ENCODE data around the gene ZNF600.
"Not testable (repeated sequence)": the region's sequence is repeated elsewhere in the genome, so short reads cannot be mapped to it uniquely, and the experiment has no call there.

Gene ZNF600

DNA sequence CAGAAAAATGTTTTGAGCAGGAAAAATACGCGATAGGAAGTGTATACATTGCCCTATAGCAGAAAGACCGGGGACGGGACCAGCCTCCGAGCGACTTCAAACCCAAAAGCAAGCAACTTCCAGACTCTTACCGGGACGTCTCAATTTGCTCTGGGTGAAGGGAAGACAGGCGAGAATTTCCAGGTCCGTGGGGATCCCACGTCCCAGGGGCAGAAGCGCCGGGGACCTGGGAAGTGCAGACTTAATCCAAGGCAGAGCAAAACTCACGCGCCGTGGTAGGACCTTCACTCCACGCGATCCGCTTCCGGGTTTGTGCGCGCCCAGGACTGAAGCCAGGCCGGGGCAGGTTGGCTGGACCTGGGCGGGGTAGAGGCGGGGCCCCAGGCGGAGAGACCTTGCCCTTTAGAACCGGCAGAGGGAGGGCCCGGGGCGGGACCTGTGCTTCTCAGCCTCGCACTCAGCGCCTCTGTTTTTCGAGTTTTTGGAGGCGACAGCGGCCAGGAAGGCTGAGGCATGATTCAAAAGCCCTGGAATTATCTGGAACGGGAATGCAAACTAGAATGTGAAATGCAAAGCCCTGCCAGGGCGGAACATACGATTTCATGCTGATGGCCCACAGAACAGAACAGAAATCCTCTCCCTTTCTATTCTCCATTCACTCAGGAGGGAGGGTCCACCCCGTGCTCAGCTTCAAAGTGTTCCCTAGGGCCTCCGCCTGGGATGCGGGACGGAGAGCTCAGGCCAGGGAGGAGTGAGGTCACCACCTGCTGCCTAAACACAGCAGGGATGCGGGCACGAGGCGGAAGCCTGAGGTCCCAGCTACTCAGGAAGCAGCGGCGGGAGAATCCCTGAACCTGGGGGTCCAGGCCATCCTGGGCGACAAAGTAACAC is at the start of gene ZNF600:
Gene ZNF600 (minus strand): TSS at position 328 of the 891 bp plus-strand sequence. CDS start 7,903 bp downstream, outside the sequence.
- peak; percentile 78 to 95 (median 78) for DNase-seq

DNA sequence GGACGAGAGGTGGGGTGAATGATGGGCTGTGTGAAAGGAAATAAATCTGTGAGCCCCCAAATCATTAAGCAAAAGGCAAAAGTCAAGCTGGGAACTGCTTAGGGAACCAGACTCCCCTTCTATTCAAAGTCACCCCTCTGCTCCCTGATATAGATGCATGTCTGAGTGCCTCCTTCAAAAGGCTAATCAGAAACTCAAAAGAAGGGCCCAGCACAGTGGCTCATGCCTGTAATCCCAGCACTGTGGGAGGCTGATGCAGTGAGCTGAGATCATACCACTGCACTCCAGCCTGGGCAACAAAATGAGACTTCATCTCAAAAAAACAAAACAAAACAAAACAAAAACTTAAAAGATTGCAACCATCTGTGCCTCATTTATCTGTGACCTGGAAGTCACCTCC is 47.7 kb upstream of the ZNF600 start:
- not testable (repeated sequence) for DNase-seq

- DNase-seq: not testable (repeated sequence)
Observed at GRCh38 chr19:52833541-52833940, 47.0 kb upstream of the ZNF600 start.

DNA sequence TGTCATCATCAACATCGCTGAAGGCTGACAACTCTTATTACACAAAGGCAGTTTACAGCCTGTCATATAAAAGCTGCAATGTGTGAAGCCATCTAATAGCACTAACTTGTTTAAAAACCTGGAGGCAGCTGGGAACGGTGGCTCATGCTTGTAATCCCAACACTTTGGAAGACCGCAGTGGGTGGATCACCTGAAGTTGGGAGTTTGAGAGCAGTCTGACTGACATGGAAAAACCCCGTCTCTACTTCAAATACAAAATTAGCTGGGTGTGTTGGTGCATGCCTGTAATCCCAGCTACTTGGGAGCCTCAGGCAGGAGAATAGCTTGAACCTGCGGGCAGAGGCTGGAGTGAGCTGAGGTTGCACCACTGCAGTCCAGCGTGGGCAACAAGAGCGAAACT is 43.3 kb upstream of the ZNF600 start:
- not testable (repeated sequence) for DNase-seq

GRCh38 chr19:52825765-52826164 is 39.2 kb upstream of the ZNF600 start:
- no peak for DNase-seq

DNA sequence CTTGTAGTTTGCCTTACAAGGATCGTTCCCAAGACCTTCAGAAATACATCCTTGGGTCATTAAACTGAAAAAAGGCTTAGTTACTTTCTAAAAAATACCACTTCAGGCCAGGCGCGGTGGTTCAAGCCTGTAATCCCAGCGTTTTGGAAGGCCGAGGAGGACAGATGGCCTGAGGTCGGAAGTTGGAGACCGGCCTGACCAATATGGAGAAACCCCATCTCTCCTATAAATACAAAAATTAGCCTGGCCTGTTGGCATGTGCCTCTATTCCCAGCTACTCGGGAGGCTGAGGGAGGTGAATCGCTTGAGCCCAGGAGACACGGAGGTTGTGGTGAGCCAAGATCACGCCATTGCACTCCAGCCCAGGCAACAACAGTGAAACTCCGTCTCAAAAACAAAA is 37.1 kb upstream of the ZNF600 start:
- DNase-seq: no peak

- peak; percentile 43 to 64 (median 47) for DNase-seq
Observed at GRCh38 chr19:52821204-52821960, 34.8 kb upstream of the ZNF600 start, which contains the start of gene ZNF28. Gene ZNF28 (minus strand): TSS chr19:52821633. CDS start chr19:52817958, 3,675 bp downstream.

DNA sequence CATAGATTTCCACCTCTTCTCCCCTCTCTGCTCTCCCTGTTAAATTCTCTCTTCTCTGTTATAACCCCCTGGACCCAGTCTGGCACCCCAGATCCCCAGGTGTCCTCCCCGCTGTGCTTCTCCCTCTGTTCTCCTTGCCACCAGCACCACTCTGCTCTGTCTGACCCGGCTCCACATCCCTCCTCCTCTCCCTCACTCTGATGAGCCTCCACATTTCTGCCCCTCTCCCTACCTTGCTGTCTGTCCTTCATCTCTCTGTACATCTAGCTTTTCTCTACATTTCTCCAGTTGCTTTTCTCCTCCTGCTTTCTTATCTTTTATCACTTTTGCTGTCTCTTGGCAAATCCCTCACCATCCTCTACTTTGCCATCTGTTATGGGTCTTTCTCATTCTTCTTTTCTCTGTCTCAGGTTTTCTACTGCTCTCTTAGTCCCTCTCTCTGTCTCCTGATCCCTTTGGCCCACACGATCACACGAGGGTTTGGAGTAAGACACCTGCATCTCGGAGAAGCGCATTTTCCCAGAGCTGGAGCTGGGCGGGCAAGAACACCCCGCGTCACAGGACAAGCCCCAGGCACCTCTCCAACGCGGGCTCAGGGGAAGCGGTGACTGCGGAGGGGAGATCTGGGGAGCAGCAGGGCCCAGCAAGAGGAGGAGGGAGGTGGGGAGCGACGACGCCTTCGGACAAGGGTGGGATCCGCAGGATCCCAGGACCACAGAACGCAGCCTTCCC is 34.0 kb upstream of the ZNF600 start:
- DNase-seq: peak in 2 of 3 donors; percentile 17 to 42

- DNase-seq: no peak
Observed at GRCh38 chr19:52809801-52810200, 23.2 kb upstream of the ZNF600 start.

DNA sequence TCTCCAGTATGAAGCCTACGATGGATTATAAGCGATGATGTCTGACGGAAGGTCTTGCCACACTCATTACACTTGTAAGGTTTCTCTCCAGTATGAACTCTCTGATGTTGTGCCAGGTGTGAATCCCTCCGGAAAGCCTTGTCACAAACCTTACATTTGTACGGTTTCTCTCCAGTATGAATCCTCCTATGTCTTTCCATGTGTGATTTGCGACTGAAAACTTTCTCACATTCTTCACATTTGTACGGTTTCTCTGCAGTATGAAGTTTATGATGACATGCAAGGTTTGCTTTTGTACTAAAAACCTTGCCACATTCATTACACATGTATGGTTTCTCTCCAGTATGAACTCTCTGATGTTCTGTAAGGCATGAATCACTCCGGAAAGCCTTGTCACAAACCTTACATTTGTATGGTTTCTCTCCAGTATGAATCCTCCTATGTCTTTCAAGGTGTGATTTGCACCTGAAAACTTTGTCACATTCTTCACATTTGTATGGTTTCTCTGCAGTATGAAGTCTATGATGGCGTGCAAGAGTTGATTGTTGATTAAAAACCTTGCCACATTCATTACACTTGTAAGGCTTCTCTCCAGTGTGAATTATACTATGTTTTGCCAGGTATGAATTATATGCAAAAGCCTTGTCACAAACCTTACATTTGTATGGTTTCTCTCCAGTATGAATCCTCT is 13.5 kb upstream of the ZNF600 start:
- not testable (repeated sequence) for DNase-seq

DNA sequence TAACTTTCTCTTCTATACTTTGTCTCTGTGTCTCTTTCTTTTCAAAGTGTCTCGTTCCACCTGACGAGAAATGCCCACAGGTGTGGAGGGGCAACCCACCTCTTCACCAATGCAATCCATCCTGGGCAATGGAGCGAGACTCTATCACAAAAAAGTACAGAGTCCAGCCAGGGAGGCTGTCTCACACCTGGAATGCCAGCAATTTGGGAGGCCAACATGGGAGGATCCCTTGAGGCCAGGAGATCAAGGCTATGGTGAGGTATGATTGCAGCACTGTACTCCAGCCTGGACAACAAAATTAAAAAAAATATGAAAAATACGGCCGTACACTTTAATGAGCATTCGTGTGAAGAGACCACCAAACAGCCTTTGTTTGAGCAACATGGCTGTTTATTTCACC is 2.8 kb upstream of the ZNF600 start:
- DNase-seq: no peak

- peak in 1 of 3 donors; percentile 20 for DNase-seq
Observed at GRCh38 chr19:52786078-52786463, 520 bp downstream of the ZNF600 start.

DNA sequence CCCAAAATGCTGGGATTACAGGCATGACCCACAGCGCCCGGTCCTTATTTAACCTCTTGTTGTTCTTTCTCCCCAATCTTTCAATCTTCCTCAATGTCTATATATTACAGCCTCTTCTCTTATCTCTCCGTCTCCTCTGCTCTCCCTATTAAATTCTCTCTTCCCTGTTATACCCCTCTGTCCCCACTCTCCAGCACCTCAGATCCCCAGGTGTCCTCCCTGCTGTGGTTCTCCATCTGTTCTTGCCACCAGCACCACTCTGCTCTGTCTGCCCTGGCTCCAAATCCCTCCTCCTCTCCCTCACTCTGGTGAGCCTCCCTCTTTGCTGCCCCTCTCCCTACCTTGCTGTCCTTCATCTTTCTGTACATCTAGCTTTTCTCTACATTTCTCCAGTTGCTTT is 1.1 kb downstream of the ZNF600 start:
- DNase-seq: no peak

DNA sequence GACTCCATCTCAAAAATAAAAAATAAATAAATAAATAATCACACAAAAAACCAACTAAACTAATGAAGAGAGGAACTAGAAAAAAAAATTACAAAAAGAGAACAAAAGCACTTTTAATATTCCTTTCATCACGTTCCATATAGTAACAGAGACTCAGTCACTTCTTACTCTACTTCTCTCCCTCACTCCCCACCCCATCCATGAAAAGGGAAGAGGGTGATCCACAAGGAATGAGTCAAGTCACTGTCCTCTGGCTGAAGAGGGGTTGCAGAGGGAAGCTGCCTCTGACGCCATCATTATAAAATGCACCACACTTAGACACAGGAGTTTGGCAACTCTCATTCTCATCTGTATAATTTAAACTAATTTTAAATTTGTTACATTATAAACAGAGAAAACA is 3.7 kb downstream of the ZNF600 start:
- not testable (repeated sequence) for DNase-seq

- peak in 2 of 3 donors; percentile 2 to 6 for DNase-seq
Observed at GRCh38 chr19:52778811-52779210, 7.8 kb downstream of the ZNF600 start.

- not testable (repeated sequence) for DNase-seq
Observed at GRCh38 chr19:52756447-52756846, 30.1 kb downstream of the ZNF600 start.

DNA sequence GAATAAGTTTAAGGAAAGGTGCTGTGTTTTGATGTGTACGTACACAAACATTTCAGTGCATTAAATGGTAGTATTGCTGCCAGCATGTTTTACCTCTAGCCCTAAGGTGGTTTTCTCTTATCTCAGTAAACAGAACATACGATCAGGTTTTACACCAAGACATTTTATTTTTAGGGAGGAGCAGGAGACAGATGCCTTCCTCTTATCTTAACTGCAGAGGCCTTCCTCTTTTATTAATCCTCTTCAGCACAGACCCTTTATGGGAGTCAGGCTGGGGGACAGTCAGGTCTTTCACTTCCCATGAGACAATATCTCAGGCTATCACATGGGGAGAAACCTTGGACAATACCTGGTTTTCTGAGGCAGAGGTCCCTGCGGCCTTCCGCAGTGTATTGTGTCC is 36.8 kb downstream of the ZNF600 start:
- no peak for DNase-seq

- peak; percentile 54 to 75 (median 54) for DNase-seq
Observed at GRCh38 chr19:52748336-52748950, 38.1 kb downstream of the ZNF600 start.

DNA sequence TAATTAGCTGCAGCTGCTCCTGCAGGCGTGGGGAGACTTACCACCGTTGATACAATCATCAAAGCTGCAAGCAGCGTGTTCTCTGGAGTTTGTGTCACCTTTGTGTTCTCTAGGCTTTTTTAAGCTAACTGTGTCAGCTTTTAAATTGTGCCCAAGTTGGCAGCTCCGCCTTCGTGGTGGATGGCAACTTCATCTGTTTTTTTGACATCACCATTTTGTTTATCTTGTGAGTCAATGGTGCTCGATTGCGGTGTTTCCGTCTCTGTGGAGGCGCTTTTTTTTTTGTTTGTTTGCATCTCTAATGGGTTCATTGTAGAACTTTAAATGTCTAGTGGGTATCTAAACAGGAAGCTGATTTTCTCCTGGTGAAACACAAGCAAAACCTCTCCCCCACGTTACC is 40.7 kb downstream of the ZNF600 start:
- not testable (repeated sequence) for DNase-seq

DNA sequence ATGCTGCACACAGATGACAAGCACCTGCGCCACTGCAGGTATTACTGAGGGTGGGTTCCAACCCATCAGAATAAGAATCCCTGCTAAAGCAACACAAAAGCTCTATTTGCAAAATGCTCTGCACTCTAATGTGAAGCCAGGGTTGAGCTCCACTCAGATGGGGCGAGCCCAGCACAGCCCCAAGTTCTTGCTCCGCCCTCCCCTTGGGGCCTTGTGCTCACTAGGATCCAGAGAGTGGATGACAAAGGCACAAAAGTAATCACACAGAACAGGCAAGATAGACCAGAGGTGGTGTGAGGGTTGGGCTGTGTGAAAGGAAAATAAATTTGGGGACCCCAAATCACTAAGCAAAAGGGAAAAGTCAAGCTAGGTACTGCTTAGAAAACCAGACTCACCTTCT is 43.5 kb downstream of the ZNF600 start:
- no peak for DNase-seq

GRCh38 chr19:52742516-52742915 is 44.1 kb downstream of the ZNF600 start:
- no peak for DNase-seq

DNA sequence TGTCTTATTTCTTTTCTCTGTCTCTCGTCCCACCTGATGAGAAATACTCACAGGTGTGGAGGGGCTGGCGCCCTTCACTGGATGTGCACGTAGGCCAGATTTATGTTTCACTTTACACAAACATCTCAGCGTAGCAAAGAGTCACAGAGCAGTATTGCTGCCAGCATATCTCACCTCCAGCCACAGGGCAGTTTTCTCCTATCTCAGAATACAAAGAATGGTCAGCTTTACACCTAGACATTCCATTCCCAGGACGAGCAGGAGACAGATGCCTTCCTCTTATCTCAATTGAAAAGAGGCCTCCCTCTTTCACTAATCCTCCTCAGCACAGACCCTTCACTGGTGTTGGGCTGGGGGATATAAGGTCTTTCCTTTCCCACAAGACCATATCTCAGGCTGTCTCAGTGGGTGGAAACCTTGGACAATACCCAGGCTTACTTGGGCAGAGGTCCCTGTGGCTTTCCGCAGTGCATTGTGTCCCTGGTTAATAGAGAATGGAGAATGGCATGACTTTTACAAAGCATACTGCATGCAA is 44.6 kb downstream of the ZNF600 start:
- no peak for DNase-seq

All from suppressor macrophage treated with lipopolysaccharide for 1 hour (primary cell).